ENCODE data around the gene ZBTB22.

ZBTB22 gene

GRCh38 chr6:33329058-33329457 is 11.5 kb upstream of the ZBTB22 start:
- no peak for DNase-seq

- no peak for DNase-seq
Measured at GRCh38 chr6:33324125-33324524, 6.6 kb upstream of the ZBTB22 start.

- peak; percentile 33 for DNase-seq
Measured at GRCh38 chr6:33323623-33323948, 6.0 kb upstream of the ZBTB22 start.

- no peak for DNase-seq
Measured at GRCh38 chr6:33321227-33321626, 3.7 kb upstream of the ZBTB22 start.

- no peak for DNase-seq
Measured at GRCh38 chr6:33320315-33321181, 3.0 kb upstream of the ZBTB22 start.

- no peak for DNase-seq
Measured at GRCh38 chr6:33319939-33320314, 2.4 kb upstream of the ZBTB22 start.

- no peak for DNase-seq
Measured at GRCh38 chr6:33318426-33319073, 1.0 kb upstream of the ZBTB22 start.

- no peak for DNase-seq
Measured at GRCh38 chr6:33317419-33317668, 200 bp downstream of the ZBTB22 start.

GRCh38 chr6:33316603-33317418 is 733 bp downstream of the ZBTB22 start:
- DNase-seq = no peak

- DNase-seq = no peak
Measured at GRCh38 chr6:33315793-33316602, 1.5 kb downstream of the ZBTB22 start.

GRCh38 chr6:33314943-33315792 is 2.4 kb downstream of the ZBTB22 start:
- DNase-seq = no peak

- DNase-seq = peak; percentile 63
Measured at GRCh38 chr6:33314515-33314942, 3.0 kb downstream of the ZBTB22 start.

GRCh38 chr6:33313709-33314514 is 3.6 kb downstream of the ZBTB22 start, which contains the start of gene TAPBP:
TAPBP (minus strand) TSS chr6:33314078; CDS start chr6:33314041, 37 bp downstream.
- peak; percentile 75 for DNase-seq

GRCh38 chr6:33313105-33313708 is 4.3 kb downstream of the ZBTB22 start:
- DNase-seq = peak; percentile 55

GRCh38 chr6:33312361-33313104 is 5.0 kb downstream of the ZBTB22 start:
- peak; percentile 90 for DNase-seq

- no peak for DNase-seq
Measured at GRCh38 chr6:33306356-33306755, 11.2 kb downstream of the ZBTB22 start.

GRCh38 chr6:33305052-33305451 is 12.5 kb downstream of the ZBTB22 start:
- no peak for DNase-seq

GRCh38 chr6:33304216-33304615 is 13.3 kb downstream of the ZBTB22 start:
- no peak for DNase-seq

- no peak for DNase-seq
Measured at GRCh38 chr6:33301877-33302276, 15.7 kb downstream of the ZBTB22 start.

All from CD4-positive, alpha-beta T cell treated with Interleukin-17A for 4 hours (primary cell).